Ovary (tissue), 9 donors: ENCODE data around the gene KDM4C. TPM values are rescaled to one million over a fixed set of nuclear protein-coding genes. Genes with fewer than 3 reads are reported as not detected.

Experiments used
- DNase-seq, 5 donors: peaks; one replicate each; pipeline ENCODE4 v3.0.0-alpha.2; 2019 to 2020
- H3K27ac ChIP-seq, 2 donors: fragments of 200-600 bp; one replicate each; pipeline versions ENCODE4 v1.5.1 to v1.8.0; 2019 to 2022
- H3K27me3 ChIP-seq: fragments of 200-600 bp; one replicate; pipeline ENCODE4 v1.8.0; 2022
- H3K36me3 ChIP-seq: fragments of 200-600 bp; sonication (generic); one replicate; pipeline ENCODE4 v1.5.1; 2019
- H3K4me1 ChIP-seq: one replicate; pipeline ENCODE4 v1.8.1; 2013; ENCODE audit warnings: mild to moderate bottlenecking, moderate library complexity; ENCODE audit not compliant: insufficient read depth
- H3K4me3 ChIP-seq: fragments of 200-600 bp; sonication (generic); one replicate; pipeline ENCODE4 v1.5.1; 2017
- H3K9me3 ChIP-seq, 2 donors: fragments of 200-600 bp in 1 of 2; sonication (generic) in 1 of 2; one replicate each; pipeline versions ENCODE4 v1.5.1 to v1.8.1; 2013 to 2019; ENCODE audit warnings: mild to moderate bottlenecking in 1 of 2, moderate library complexity in 1 of 2
- CTCF ChIP-seq, 3 donors: fragments of 450-650 bp in 2 of 3; fragments of 200-600 bp in 1 of 3; IDR thresholded peaks; one replicate each; pipeline versions ENCODE4 v1.5.1 to v1.8.0; 2016 to 2022; ENCODE audit warnings: antibody characterized with exemption in 3 of 3, mild to moderate bottlenecking in 1 of 3
- EP300 ChIP-seq: sonication (generic); formaldehyde crosslinking; IDR thresholded peaks from one replicate; pipeline ENCODE4 v1.6.1; 2017; ENCODE audit warnings: antibody characterized with exemption
- POLR2A ChIP-seq: fragments of 450-650 bp; IDR thresholded peaks from one replicate; pipeline ENCODE4 v1.6.1; 2017; ENCODE audit warnings: antibody characterized with exemption, mild to moderate bottlenecking, moderate library complexity
- WGBS, 3 donors: extraction: QIAGEN DNeasy Blood & Tissue Kit in 1 of 3; methylation state at CpG; one replicate each; pipeline versions ENCODE4 v1.1.5 to v1.1.7; 2013 to 2017; 5-methylcytosine and 5-hydroxymethylcytosine counted together
- intact Hi-C, 4 donors: fragments of 100-400 bp; cut with DNase I; formaldehyde crosslinking; loops; one replicate each; pipeline versions ENCODE4 v1.11.0 to v1.15.1; 2022 to 2023
- polyA plus RNA-seq, 2 donors: library from polyadenylated mRNA; stranded (reverse); fragments of 200-250 nt in 1 of 2; fragments of 350-450 nt in 1 of 2; fragmentation: Illumina TruSeq in 1 of 2; extraction: RNeasy Lipid Tissue Mini Kit (QIAGEN cat#74804) in 1 of 2; gene quantifications; one replicate each; pipeline ENCODE4 v1.2.3, GENCODE V29; 2013 to 2014
- total RNA-seq, 7 donors: library from RNA; depleted of rRNA in 2 of 7; stranded (reverse); fragments of >200 nt in 2 of 7; fragmentation: NEBNext Ultra II Directional in 3 of 7; extraction: Animal tissue kit (Norgen Biotek cat#: 25700) in 3 of 7; gene quantifications; one replicate each; pipeline versions ENCODE4 v1.1.0 to v1.2.4, GENCODE V29; 2016 to 2023
- donor health status: DM: no; HTN: no; CAD: no; lungs with moderate emphysema.
- donor health status: DM: no; HTN: no; CAD: no.
- donor health status: Bipolar disorder and iron deficiency.
- donor health status: DM: yes; HTN: yes; CAD: no.
- donor health status: DM: no; HTN: no; CAD: no.
- donor health status: DM: yes; HTN: yes; CAD: no.

The KDM4C gene
- total and polyA plus RNA-seq, 9 donors, result 9.5 to 35.6 (median 26.7) TPM

- TF ChIP-seq CTCF (IDR thresholded peaks at IDR 0.05), result no peak
- no peak for TF ChIP-seq EP300
- TF ChIP-seq POLR2A, result no peak
- WGBS, 3 donors, result 56 to 63% (median 59%) methylated on average over 1 of the region's 1 CpG
- H3K4me3 ChIP-seq, result no peak overlapping the region
- H3K9me3 ChIP-seq, result no peaks in the 10 kb centered on the region
- intact Hi-C loops, result no loop called here
- H3K27ac ChIP-seq, result no peak overlapping the region
- peaks cover 2% of the 10 kb centered on the region for H3K4me1 ChIP-seq
- DNase-seq, result no peak
- no peaks in the 10 kb centered on the region for H3K27me3 ChIP-seq
- H3K36me3 ChIP-seq, result no peaks in the 10 kb centered on the region
Measured at GRCh38 chr9:6877671-6878161, 119.9 kb downstream of the KDM4C start.

- 92 to 98% (median 95%) methylated on average over 2 of the region's 2 CpGs for WGBS, 3 donors
- Histone ChIP-seq H3K27me3 (no peaks in the 10 kb centered on the region), H3K4me3 (no peak overlapping the region), H3K36me3 (no peaks in the 10 kb centered on the region), H3K27ac (no peak overlapping the region), H3K4me1 (no peaks in the 10 kb centered on the region), H3K9me3 (no peaks in the 10 kb centered on the region)
- TF ChIP-seq POLR2A (no peak), CTCF (IDR thresholded peaks at IDR 0.05) (no peak), EP300 (no peak)
- DNase-seq, result no peak
- intact Hi-C loops, result no loop called here
Measured at GRCh38 chr9:6880626-6881025, 122.9 kb downstream of the KDM4C start.

GRCh38 chr9:6884101-6884500 is 126.3 kb downstream of the KDM4C start:
- Histone ChIP-seq H3K4me3 (no peak overlapping the region), H3K27me3 (no peaks in the 10 kb centered on the region), H3K9me3 (no peaks in the 10 kb centered on the region), H3K4me1 (no peaks in the 10 kb centered on the region), H3K27ac (no peak overlapping the region), H3K36me3 (no peaks in the 10 kb centered on the region)
- no peak for DNase-seq
- 82 to 89% (median 83%) methylated on average over 5 of the region's 5 CpGs for WGBS, 3 donors
- no peak for TF ChIP-seq POLR2A
- TF ChIP-seq CTCF (IDR thresholded peaks at IDR 0.05), result no peak
- TF ChIP-seq EP300, result no peak
- intact Hi-C loops, result no loop called here

- Histone ChIP-seq H3K4me3 (no peak overlapping the region), H3K36me3 (no peaks in the 10 kb centered on the region), H3K27me3 (no peaks in the 10 kb centered on the region), H3K27ac (no peak overlapping the region), H3K4me1 (no peaks in the 10 kb centered on the region), H3K9me3 (no peaks in the 10 kb centered on the region)
- WGBS, 3 donors, result 93 to 100% (median 95%) methylated on average over 2 of the region's 2 CpGs
- intact Hi-C loops, result no loop called here
- TF ChIP-seq CTCF (IDR thresholded peaks at IDR 0.05) (no peak), POLR2A (no peak), EP300 (no peak)
- DNase-seq, result no peak
Measured at GRCh38 chr9:6884990-6885389, 127.2 kb downstream of the KDM4C start.
